ENCODE results near the gene NXT1. TPM values are rescaled to one million over a fixed set of nuclear protein-coding genes. Genes with fewer than 3 reads are reported as not detected.

Gene NXT1
- total and polyA plus RNA-seq, 2 of the 4 experiments (the other 2 are of a cell fraction), result 23.6 to 25.5 TPM

DNA sequence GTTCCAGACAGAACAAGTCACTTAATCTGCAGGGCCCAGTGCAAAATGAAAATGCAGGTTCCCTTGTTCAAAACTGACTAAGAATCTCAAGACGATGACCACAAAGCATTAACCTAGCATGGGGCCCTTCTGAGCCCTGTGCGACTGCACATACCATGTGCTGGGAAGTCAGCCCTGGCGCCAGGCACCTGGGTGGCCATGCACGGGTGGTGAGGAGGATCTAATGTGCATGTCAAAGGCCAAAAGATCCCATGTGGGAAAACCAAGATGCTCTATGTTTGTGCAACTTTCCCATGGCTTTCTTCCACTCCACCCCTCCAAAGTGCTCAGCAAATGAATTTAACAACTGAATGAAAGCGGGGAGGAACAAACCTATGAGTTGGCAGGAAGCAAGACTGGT is 33.5 kb upstream of the NXT1 start:
- Histone ChIP-seq H3K36me3 (ENCODE audit: control insufficient read depth, insufficient read depth, low read length) (no peaks in the 10 kb centered on the region), H3K9me3 (ENCODE audit: control insufficient read depth, insufficient read depth, low read length) (no peaks in the 10 kb centered on the region), H3K18ac (ENCODE audit: low read depth, low read length) (no peak overlapping the region), H3K4ac (ENCODE audit: low read depth, low read length) (no peak overlapping the region), H3K4me2 (ENCODE audit: low read depth, low read length) (no peak overlapping the region), H3K9me1 (ENCODE audit: insufficient read depth, low read length) (no peaks in the 10 kb centered on the region), H2BK5ac (ENCODE audit: low read depth, low read length, poor library complexity, severe bottlenecking) (no peak overlapping the region), H2BK15ac (ENCODE audit: low read depth, low read length) (no peak overlapping the region), H3K9ac (ENCODE audit: low read depth, low read length) (no peak overlapping the region), H2AK9ac (replicated peaks; ENCODE audit: low read depth, low read length, poor library complexity) (no peak overlapping the region), H3K4me1 (ENCODE audit: control insufficient read depth, insufficient read depth, low read length) (no peaks in the 10 kb centered on the region), H3K23ac (ENCODE audit: low read depth, low read length) (no peak overlapping the region), H4K20me1 (ENCODE audit: insufficient read depth, low read length) (no peaks in the 10 kb centered on the region), H3K4me3 (ENCODE audit: insufficient read depth, low read depth, low read length) (no peak overlapping the region), H4K91ac (ENCODE audit: insufficient read depth, low read depth, low read length) (no peak overlapping the region), H3K56ac (ENCODE audit: extremely low read depth, insufficient read depth, low read length) (no peak overlapping the region), H2AK5ac (ENCODE audit: low read depth, low read length) (no peak overlapping the region), H2BK120ac (ENCODE audit: low read depth, low read length) (no peak overlapping the region), H2BK20ac (ENCODE audit: low read depth, low read length) (no peak overlapping the region), H3K79me1 (ENCODE audit: low read depth in 1 of 2, low read length in 2 of 2) (no peaks in the 10 kb centered on the region), H4K5ac (ENCODE audit: low read depth, low read length) (no peak overlapping the region), H3K27me3 (ENCODE audit: control insufficient read depth, insufficient read depth, low read length) (peaks cover 6% of the 10 kb centered on the region), H4K8ac (ENCODE audit: low read depth in 2 of 2, low read length in 2 of 2) (no peak overlapping the region), H3K14ac (replicated peaks; ENCODE audit: low read depth, low read length) (no peak overlapping the region), H3K27ac (ENCODE audit: insufficient read depth, low read length) (no peak overlapping the region), H2AFZ (replicated peaks; ENCODE audit: low read length, poor library complexity) (no peak overlapping the region)
- no CpG with 5 or more reads among the region's 5 CpGs for WGBS, 2 experiments (ENCODE audit: extremely low coverage in 2 of 2, insufficient read length in 1 of 2)
- intact Hi-C loops (cut with micrococcal nuclease) (no loop called here), in situ Hi-C loops (cut with MboI; ENCODE audit: low sequenced_read_pairs) (no loop called here), dilution Hi-C loops (cut with HindIII; ENCODE audit: low sequenced_read_pairs, unreplicated experiment) (no loop called here)
- ATAC-seq (ENCODE audit: low read depth), result no peak
- no TSS peak for BruUV-seq (replicated peaks)
- TF ChIP-seq CEBPB (IDR thresholded peaks at IDR 0.05; ENCODE audit: low read depth, low read length) (no peak), CHD1 (IDR thresholded peaks at IDR 0.05; ENCODE audit: low read depth, low read length) (no peak), NFE2L2 (IDR thresholded peaks at IDR 0.05; ENCODE audit: low read depth, low read length) (no peak), MAFK (IDR thresholded peaks at IDR 0.05; ENCODE audit: low read depth, low read length) (no peak), RFX5 (IDR thresholded peaks at IDR 0.05; ENCODE audit: low read depth, low read length) (no peak), SMC3 (IDR thresholded peaks at IDR 0.05; ENCODE audit: low read depth, low read length) (no peak), RCOR1 (IDR thresholded peaks at IDR 0.05; ENCODE audit: insufficient replicate concordance, low read length) (no peak), MAZ (IDR thresholded peaks at IDR 0.05; ENCODE audit: borderline replicate concordance, low read depth, low read length) (no peak), BHLHE40 (IDR thresholded peaks at IDR 0.05; ENCODE audit: low read depth, low read length) (no peak), POLR2A (IDR thresholded peaks at IDR 0.05; ENCODE audit: low read depth, low read length) (no peak), FOS (IDR thresholded peaks at IDR 0.05; ENCODE audit: low read depth, low read length) (no peak)
- TF ChIP-seq, protein P1, sequence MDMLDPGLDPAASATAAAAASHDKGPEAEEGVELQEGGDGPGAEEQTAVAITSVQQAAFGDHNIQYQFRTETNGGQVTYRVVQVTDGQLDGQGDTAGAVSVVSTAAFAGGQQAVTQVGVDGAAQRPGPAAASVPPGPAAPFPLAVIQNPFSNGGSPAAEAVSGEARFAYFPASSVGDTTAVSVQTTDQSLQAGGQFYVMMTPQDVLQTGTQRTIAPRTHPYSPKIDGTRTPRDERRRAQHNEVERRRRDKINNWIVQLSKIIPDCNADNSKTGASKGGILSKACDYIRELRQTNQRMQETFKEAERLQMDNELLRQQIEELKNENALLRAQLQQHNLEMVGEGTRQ (IDR thresholded peaks at IDR 0.05; ENCODE audit: low read depth, low read length), result no peak
- POLR2A ChIA-PET (ENCODE audit: unreplicated experiment), result no interaction called here
- DNase-seq, result no peak
- CTCF ChIA-PET, result no interaction called here

All from IMR-90 (cell line).